Measurements from ENCODE around the gene ENOX2. TPM values are rescaled to one million over a fixed set of nuclear protein-coding genes. Genes with fewer than 3 reads are reported as not detected.
A peak's percentile ranks its signal among the peaks of the same experiment; 100 is the strongest.

ENOX2 gene
- total RNA-seq, 1 experiment from 2014 or later = 21.4 TPM

DNA sequence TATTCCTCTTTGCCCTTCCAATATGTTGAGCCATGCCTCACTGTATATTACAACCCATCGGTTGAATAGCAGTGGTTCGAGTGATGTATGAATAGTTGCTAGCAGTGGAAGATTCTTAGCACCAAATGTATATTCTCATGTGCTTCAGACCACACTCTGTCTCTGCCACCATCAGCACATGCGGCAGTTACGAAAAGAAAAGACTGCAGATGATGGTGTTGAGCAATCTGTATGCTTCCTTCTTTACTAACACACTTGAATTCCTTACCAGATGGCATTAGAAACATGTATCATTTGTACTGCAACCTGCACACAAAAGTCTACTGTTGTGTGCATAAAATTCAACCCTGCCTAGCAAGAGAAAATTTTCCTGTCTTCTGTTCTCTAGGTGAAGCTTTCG lies 214.6 kb downstream of the ENOX2 start:
- no TSS peak for BruUV-seq (replicated peaks)
- H3K4me3 ChIP-seq = no peak overlapping the region
- TF ChIP-seq EZH2 (IDR thresholded peaks at IDR 0.05; ENCODE audit: low read depth) = no peak
- TF ChIP-seq, protein P1, sequence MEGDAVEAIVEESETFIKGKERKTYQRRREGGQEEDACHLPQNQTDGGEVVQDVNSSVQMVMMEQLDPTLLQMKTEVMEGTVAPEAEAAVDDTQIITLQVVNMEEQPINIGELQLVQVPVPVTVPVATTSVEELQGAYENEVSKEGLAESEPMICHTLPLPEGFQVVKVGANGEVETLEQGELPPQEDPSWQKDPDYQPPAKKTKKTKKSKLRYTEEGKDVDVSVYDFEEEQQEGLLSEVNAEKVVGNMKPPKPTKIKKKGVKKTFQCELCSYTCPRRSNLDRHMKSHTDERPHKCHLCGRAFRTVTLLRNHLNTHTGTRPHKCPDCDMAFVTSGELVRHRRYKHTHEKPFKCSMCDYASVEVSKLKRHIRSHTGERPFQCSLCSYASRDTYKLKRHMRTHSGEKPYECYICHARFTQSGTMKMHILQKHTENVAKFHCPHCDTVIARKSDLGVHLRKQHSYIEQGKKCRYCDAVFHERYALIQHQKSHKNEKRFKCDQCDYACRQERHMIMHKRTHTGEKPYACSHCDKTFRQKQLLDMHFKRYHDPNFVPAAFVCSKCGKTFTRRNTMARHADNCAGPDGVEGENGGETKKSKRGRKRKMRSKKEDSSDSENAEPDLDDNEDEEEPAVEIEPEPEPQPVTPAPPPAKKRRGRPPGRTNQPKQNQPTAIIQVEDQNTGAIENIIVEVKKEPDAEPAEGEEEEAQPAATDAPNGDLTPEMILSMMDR (conservative IDR thresholded peaks at IDR 0.05) = no peak
- no peak overlapping the region for H3K4me2 ChIP-seq
- ChIA-PET POLR2A (ENCODE audit: unreplicated experiment) (no interaction called here), CTCF (no interaction called here)
- DNase-seq = no peak
- H4K20me1 ChIP-seq (ENCODE audit: insufficient read depth) = no peaks in the 10 kb centered on the region
- 0 out of 2 replicates have a peak, but pooled peaks cover 2% of the 10 kb centered on the region for H3K9me3 ChIP-seq (ENCODE audit: insufficient read depth, low read depth)
- peaks cover under 1% of the 10 kb centered on the region; the same call in 1 of the 2 replicates for H3K4me1 ChIP-seq (replicated peaks; ENCODE audit: insufficient read depth)
- no peak overlapping the region for H2AFZ ChIP-seq
- no peaks in the 10 kb centered on the region for H3F3A ChIP-seq (ENCODE audit: insufficient read depth, low read depth)
- intact Hi-C loops (cut with micrococcal nuclease; ENCODE audit: unreplicated experiment) = no loop called here
- no peaks in the 10 kb centered on the region for H3K36me3 ChIP-seq (ENCODE audit: low read depth)
- no peaks in the 10 kb centered on the region for H3K79me2 ChIP-seq (ENCODE audit: low read depth)
- H3K27ac ChIP-seq = no peak overlapping the region
- no peaks in the 10 kb centered on the region for H3K27me3 ChIP-seq (ENCODE audit: insufficient read depth, low read depth)
- no peaks in the 10 kb centered on the region for H3K9me2 ChIP-seq (ENCODE audit: insufficient read depth)

DNA sequence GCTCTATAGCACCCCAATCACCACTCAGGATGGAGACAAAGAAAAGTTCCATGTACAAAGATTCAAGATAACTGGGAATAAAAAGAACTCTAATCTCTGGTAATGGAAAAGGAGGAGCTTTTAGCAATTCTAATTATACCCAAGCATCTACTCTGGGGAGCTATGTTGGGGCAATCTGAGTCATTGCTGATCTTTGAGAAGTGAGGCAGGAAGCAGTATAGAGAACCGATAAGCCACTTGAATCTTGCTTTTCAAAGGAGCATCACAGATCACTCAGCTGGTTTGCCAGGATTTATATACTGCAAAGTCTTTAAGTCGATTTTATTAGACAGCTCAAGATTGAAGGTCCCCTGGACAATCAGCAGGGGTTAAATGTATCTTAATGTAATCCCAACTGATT lies 220.0 kb downstream of the ENOX2 start:
- H3K4me2 ChIP-seq = peak overlapping the region; percentile 56
- H3K9me3 ChIP-seq (ENCODE audit: insufficient read depth, low read depth) = 0 out of 2 replicates have a peak, but pooled peaks cover 2% of the 10 kb centered on the region
- H2AFZ ChIP-seq = no peak overlapping the region
- H3K9me2 ChIP-seq (ENCODE audit: insufficient read depth) = no peaks in the 10 kb centered on the region
- no peaks in the 10 kb centered on the region for H3F3A ChIP-seq (ENCODE audit: insufficient read depth, low read depth)
- no peak overlapping the region for H3K4me3 ChIP-seq
- TF ChIP-seq EZH2 (IDR thresholded peaks at IDR 0.05; ENCODE audit: low read depth) = no peak
- TF ChIP-seq, protein P1 (conservative IDR thresholded peaks at IDR 0.05) = no peak
- DNase-seq = no peak
- H3K4me1 ChIP-seq (replicated peaks; ENCODE audit: insufficient read depth) = peaks cover 13% of the 10 kb centered on the region
- H3K27me3 ChIP-seq (ENCODE audit: insufficient read depth, low read depth) = no peaks in the 10 kb centered on the region
- intact Hi-C loops (cut with micrococcal nuclease; ENCODE audit: unreplicated experiment) = loop anchor here (5.0 kb wide), 1 partner anchor 219 kb away; the partner anchor contains the start of gene ENOX2
- BruUV-seq (replicated peaks) = no TSS peak
- H4K20me1 ChIP-seq (ENCODE audit: insufficient read depth) = no peaks in the 10 kb centered on the region
- peak overlapping the region; percentile 46; the same call in 1 of the 2 replicates for H3K27ac ChIP-seq
- ChIA-PET CTCF (no interaction called here), POLR2A (ENCODE audit: unreplicated experiment) (interaction anchor here (0.5 kb wide), 1 partner anchor 9 kb away, joined by 4 read pairs; no protein-coding TSS in a partner anchor)
- no peaks in the 10 kb centered on the region for H3K36me3 ChIP-seq (ENCODE audit: low read depth)
- H3K79me2 ChIP-seq (ENCODE audit: low read depth) = no peaks in the 10 kb centered on the region

DNA sequence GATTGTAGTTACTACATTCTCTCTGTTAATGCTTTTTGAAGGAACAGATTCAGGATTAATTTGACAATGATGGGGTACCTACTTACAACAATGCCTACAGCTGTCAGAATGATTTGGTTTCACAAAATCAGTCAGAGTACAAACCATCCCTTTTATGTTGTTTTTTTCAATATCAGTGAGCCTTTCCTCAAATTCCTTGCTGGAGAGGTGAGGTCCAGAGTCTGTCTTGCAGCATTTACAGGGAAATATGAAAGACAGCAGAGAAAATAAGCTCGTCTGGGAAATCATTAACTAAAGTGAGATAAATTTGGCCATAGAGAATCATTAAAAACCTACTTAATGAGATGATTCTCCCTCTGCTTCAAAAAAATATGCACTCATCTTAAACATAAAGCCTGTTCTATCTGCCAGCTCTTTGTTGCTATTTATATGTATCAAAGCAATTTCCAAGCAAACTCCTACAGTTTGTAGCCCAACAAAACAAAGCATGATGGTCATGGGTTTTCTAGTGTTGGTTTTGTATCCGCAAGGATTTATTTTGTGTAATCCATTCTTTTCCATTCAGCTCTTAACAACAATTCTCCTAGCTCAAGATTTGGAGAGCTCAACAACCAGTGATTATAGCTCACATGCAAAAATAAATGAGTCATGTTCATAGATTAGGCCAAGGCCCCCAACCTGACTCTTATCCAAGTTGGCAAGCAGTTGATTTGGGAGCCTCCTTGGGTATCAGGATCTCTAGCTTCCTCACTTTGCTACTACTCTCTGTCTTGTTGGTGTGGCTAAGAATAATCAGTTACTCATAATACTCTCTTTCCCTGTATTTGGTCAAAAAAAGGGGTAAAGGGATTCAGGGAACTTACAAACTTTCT lies 222.6 kb downstream of the ENOX2 start:
- no peak overlapping the region for H3K4me3 ChIP-seq
- ChIA-PET CTCF (no interaction called here), POLR2A (ENCODE audit: unreplicated experiment) (no interaction called here)
- no peak overlapping the region for H2AFZ ChIP-seq
- H3K4me1 ChIP-seq (replicated peaks; ENCODE audit: insufficient read depth) = peaks cover 13% of the 10 kb centered on the region
- H3K36me3 ChIP-seq (ENCODE audit: low read depth) = no peaks in the 10 kb centered on the region
- H4K20me1 ChIP-seq (ENCODE audit: insufficient read depth) = no peaks in the 10 kb centered on the region
- H3K79me2 ChIP-seq (ENCODE audit: low read depth) = no peaks in the 10 kb centered on the region
- no peaks in the 10 kb centered on the region for H3F3A ChIP-seq (ENCODE audit: insufficient read depth, low read depth)
- BruUV-seq (replicated peaks) = no TSS peak
- no peak overlapping the region for H3K4me2 ChIP-seq
- H3K27ac ChIP-seq = no peak overlapping the region
- H3K27me3 ChIP-seq (ENCODE audit: insufficient read depth, low read depth) = no peaks in the 10 kb centered on the region
- TF ChIP-seq, protein P1 (conservative IDR thresholded peaks at IDR 0.05) = no peak
- no peak for TF ChIP-seq EZH2 (IDR thresholded peaks at IDR 0.05; ENCODE audit: low read depth)
- H3K9me3 ChIP-seq (ENCODE audit: insufficient read depth, low read depth) = no peaks in the 10 kb centered on the region
- no peaks in the 10 kb centered on the region for H3K9me2 ChIP-seq (ENCODE audit: insufficient read depth)
- intact Hi-C loops (cut with micrococcal nuclease; ENCODE audit: unreplicated experiment) = loop anchor here (5.0 kb wide), 1 partner anchor 222 kb away; the partner anchor contains the start of gene ENOX2
- DNase-seq = no peak

Data from PC-9 (cell line).